ENCODE measurements around the gene DEPDC7. TPM values are rescaled to one million over a fixed set of nuclear protein-coding genes. Genes with fewer than 3 reads are reported as not detected.
"Not testable (repeated sequence)": the region's sequence is repeated elsewhere in the genome, so short reads cannot be mapped to it uniquely, and the experiment has no call there.

The DEPDC7 gene
- total RNA-seq, 1 experiment from 2014 or later = 7.5 TPM

GRCh38 chr11:33028537-33028914 lies 12.8 kb downstream of the DEPDC7 start:
- Histone ChIP-seq H3K9me3 (ENCODE audit: control insufficient read depth, insufficient read depth, low read depth, low read length) (no peaks in the 10 kb centered on the region), H3K27ac (ENCODE audit: low read length) (no peak overlapping the region), H3K27me3 (ENCODE audit: control insufficient read depth, insufficient read depth, low read length) (no peaks in the 10 kb centered on the region), H3K4me1 (ENCODE audit: control insufficient read depth, insufficient read depth, low read length) (no peaks in the 10 kb centered on the region), H3K4me3 (ENCODE audit: low read depth in 2 of 2, low read length in 2 of 2) (no peak overlapping the region), H3K36me3 (ENCODE audit: control insufficient read depth, insufficient read depth, low read length) (no peaks in the 10 kb centered on the region; the same call in 1 of the 2 replicates)
- ATAC-seq (no peak), DNase-seq (ENCODE audit: low read depth, low spot score) (no peak)
- ChIA-PET POLR2A (interaction anchor here (0.6 kb wide), 1 partner anchor 479 kb away, joined by 6 read pairs; no protein-coding TSS in a partner anchor), CTCF (no interaction called here)
- intact Hi-C loops (cut with micrococcal nuclease; ENCODE audit: unreplicated experiment) (no loop called here), in situ Hi-C loops (cut with HindIII; ENCODE audit: low pct_unique_long_range_greater_than_20kb, low sequenced_read_pairs) (no loop called here)
- no TSS peak for BruUV-seq (replicated peaks)
- no peak for TF ChIP-seq POLR2AphosphoS5 (IDR thresholded peaks at IDR 0.05; ENCODE audit: low read depth, low read length)
- TF ChIP-seq TCF7L2 (IDR thresholded peaks at IDR 0.05; ENCODE audit: low read depth, low read length) = no peak
- no peak for TF ChIP-seq CTCF (IDR thresholded peaks at IDR 0.05)
- no peak for TF ChIP-seq REST (IDR thresholded peaks at IDR 0.05; ENCODE audit: insufficient read depth in 1 of 2, low read depth in 2 of 2, low read length in 1 of 2)
- no peak for TF ChIP-seq SIN3A (IDR thresholded peaks at IDR 0.05; ENCODE audit: borderline replicate concordance, insufficient read depth, low read depth, low read length)

GRCh38 chr11:33029218-33029617 lies 13.5 kb downstream of the DEPDC7 start:
- intact Hi-C loops (cut with micrococcal nuclease; ENCODE audit: unreplicated experiment); H3K4me1 ChIP-seq (ENCODE audit: control insufficient read depth, insufficient read depth, low read length); H3K27ac ChIP-seq (ENCODE audit: low read length); DNase-seq (ENCODE audit: low read depth, low spot score); in situ Hi-C loops (cut with HindIII; ENCODE audit: low pct_unique_long_range_greater_than_20kb, low sequenced_read_pairs); H3K9me3 ChIP-seq (ENCODE audit: control insufficient read depth, insufficient read depth, low read depth, low read length); H3K27me3 ChIP-seq (ENCODE audit: control insufficient read depth, insufficient read depth, low read length); H3K4me3 ChIP-seq (ENCODE audit: low read depth in 2 of 2, low read length in 2 of 2); H3K36me3 ChIP-seq (ENCODE audit: control insufficient read depth, insufficient read depth, low read length); BruUV-seq (replicated peaks); POLR2A ChIA-PET; CTCF ChIA-PET; ATAC-seq: not testable (repeated sequence)

GRCh38 chr11:33033493-33033892 lies 17.8 kb downstream of the DEPDC7 start:
- CTCF ChIA-PET = no interaction called here

More at GRCh38 chr11:33033493-33033892, 17.8 kb downstream of the DEPDC7 start:
- in situ Hi-C loops (cut with HindIII; ENCODE audit: low pct_unique_long_range_greater_than_20kb, low sequenced_read_pairs) (no loop called here), intact Hi-C loops (cut with micrococcal nuclease; ENCODE audit: unreplicated experiment) (no loop called here)
- DNase-seq (ENCODE audit: low read depth, low spot score) = no peak
- H3K27me3 ChIP-seq (ENCODE audit: control insufficient read depth, insufficient read depth, low read length) = no peaks in the 10 kb centered on the region
- H3K4me1 ChIP-seq (ENCODE audit: control insufficient read depth, insufficient read depth, low read length) = no peaks in the 10 kb centered on the region
- no peak overlapping the region for H3K4me3 ChIP-seq (ENCODE audit: low read depth in 2 of 2, low read length in 2 of 2)
- TF ChIP-seq SIN3A (IDR thresholded peaks at IDR 0.05; ENCODE audit: borderline replicate concordance, insufficient read depth, low read depth, low read length) (no peak), POLR2AphosphoS5 (IDR thresholded peaks at IDR 0.05; ENCODE audit: low read depth, low read length) (no peak), REST (IDR thresholded peaks at IDR 0.05; ENCODE audit: insufficient read depth in 1 of 2, low read depth in 2 of 2, low read length in 1 of 2) (no peak), CTCF (IDR thresholded peaks at IDR 0.05) (no peak), TCF7L2 (IDR thresholded peaks at IDR 0.05; ENCODE audit: low read depth, low read length) (no peak)
- no TSS peak for BruUV-seq (replicated peaks)
- no peaks in the 10 kb centered on the region; the same call in 1 of the 2 replicates for H3K36me3 ChIP-seq (ENCODE audit: control insufficient read depth, insufficient read depth, low read length)
- no peak for ATAC-seq
- POLR2A ChIA-PET = no interaction called here
- H3K9me3 ChIP-seq (ENCODE audit: control insufficient read depth, insufficient read depth, low read depth, low read length) = no peaks in the 10 kb centered on the region
- H3K27ac ChIP-seq (ENCODE audit: low read length) = no peak overlapping the region

All from Panc1 (cell line).